Panc1 (cell line): ENCODE measurements around the gene CACNA1I. TPM values are rescaled to one million over a fixed set of nuclear protein-coding genes. Genes with fewer than 3 reads are reported as not detected.

Source experiments
- ATAC-seq: fragments of 200-7000 bp; cut with Tn5 transposase; 2 replicates; pipeline ENCODE4 v1.9.1; 2020; ENCODE audit warnings: mild to moderate bottlenecking, moderate library complexity
- BruUV-seq: library from RNA; stranded (reverse); fragments of 400-500 nt; replicated peaks from 2 replicates; lab custom pipeline; 2021; lab: Mats Ljungman, UMichigan
- CTCF ChIA-PET: fragments of 300-600 bp; sonication (Branson Sonifier 250); formaldehyde crosslinking; loops from one replicate; lab custom pipeline; 2022; ENCODE audit warnings: antibody characterized with exemption; lab: Charles Lee
- POLR2A ChIA-PET: fragments of 300-600 bp; sonication (Branson Sonifier 250); formaldehyde crosslinking; loops from one replicate; lab custom pipeline; 2022; ENCODE audit warnings: antibody characterized with exemption; lab: Charles Lee
- DNase-seq: peaks from one replicate; pipeline ENCODE4 v3.0.0-alpha.2; 2010; ENCODE audit warnings: low read depth, low spot score
- H3K27ac ChIP-seq: 2 replicates; pipeline ENCODE4 v1.5.1; 2011; ENCODE audit warnings: mild to moderate bottlenecking, low read length, inconsistent platforms
- H3K27me3 ChIP-seq: fragments of 200-500 bp; sonication (Bioruptor generic); 2 replicates; pipeline ENCODE4 v1.6.0; 2014; ENCODE audit warnings: low read length, inconsistent platforms; ENCODE audit not compliant: control insufficient read depth, insufficient read depth
- H3K36me3 ChIP-seq: fragments of 200-500 bp; sonication (Bioruptor generic); 2 replicates; pipeline ENCODE4 v1.5.1; 2014; ENCODE audit warnings: inconsistent platforms, mild to moderate bottlenecking, low read length, moderate library complexity; ENCODE audit not compliant: control insufficient read depth, insufficient read depth
- H3K4me1 ChIP-seq: 2 replicates; pipeline ENCODE4 v1.5.1; 2011; ENCODE audit warnings: inconsistent platforms, mild to moderate bottlenecking, low read length, moderate library complexity; ENCODE audit not compliant: control insufficient read depth, insufficient read depth
- H3K4me3 ChIP-seq, 2 experiments: 2 replicates each; pipeline ENCODE4 v1.5.1; 2011 to 2012; ENCODE audit warnings: low read depth in 2 of 2, low read length in 2 of 2, mild to moderate bottlenecking in 2 of 2, inconsistent platforms in 1 of 2, moderate library complexity in 1 of 2
- H3K9me3 ChIP-seq: fragments of 200-500 bp; sonication (Bioruptor generic); 2 replicates; pipeline ENCODE4 v1.5.1; 2014; ENCODE audit warnings: low read depth, mild to moderate bottlenecking, inconsistent platforms, low read length, moderate library complexity; ENCODE audit not compliant: control insufficient read depth, insufficient read depth
- POLR2AphosphoS5 ChIP-seq: IDR thresholded peaks from 2 replicates; pipeline ENCODE4 v1.6.1; 2012; ENCODE audit warnings: mild to moderate bottlenecking, low read depth, low read length, moderate library complexity
- SIN3A ChIP-seq: IDR thresholded peaks from 2 replicates; pipeline ENCODE4 v1.6.1; 2012; ENCODE audit warnings: low read depth, mild to moderate bottlenecking, low read length, moderate library complexity, borderline replicate concordance; ENCODE audit not compliant: insufficient read depth
- TCF7L2 ChIP-seq: IDR thresholded peaks from 2 replicates; pipeline ENCODE4 v1.6.1; 2011; ENCODE audit warnings: mild to moderate bottlenecking, low read depth, low read length, inconsistent platforms
- in situ Hi-C: cut with HindIII; loops from 2 replicates; pipeline ENCODE4 v1.10.0; 2016; ENCODE audit warnings: low sequenced_read_pairs, low pct_unique_long_range_greater_than_20kb
- intact Hi-C: fragments of 100-400 bp; cut with micrococcal nuclease; formaldehyde crosslinking; loops from one replicate; pipeline ENCODE4 v1.10.0; 2022; ENCODE audit not compliant: unreplicated experiment
- total RNA-seq: library from RNA; stranded (reverse); gene quantifications from one replicate; pipeline ENCODE4 v1.2.1, GENCODE V29; 2021; ENCODE audit not compliant: unreplicated experiment
- TF ChIP-seq, protein P1 (sequence below), 2 experiments: IDR thresholded peaks; 2 replicates each; pipeline ENCODE4 v1.6.1; 2011 to 2012; ENCODE audit warnings: low read depth in 2 of 2, control low read depth in 1 of 2, low read length in 1 of 2, mild to moderate bottlenecking in 1 of 2, moderate library complexity in 1 of 2; ENCODE audit not compliant: insufficient read depth in 1 of 2
- TF ChIP-seq, protein P2 (sequence below): fragments of 450-650 bp; IDR thresholded peaks from 2 replicates; pipeline ENCODE4 v1.5.1; 2017; ENCODE audit warnings: mild to moderate bottlenecking

Gene CACNA1I
- total RNA-seq, 1 experiment from 2014 or later: 0.23 TPM

DNA sequence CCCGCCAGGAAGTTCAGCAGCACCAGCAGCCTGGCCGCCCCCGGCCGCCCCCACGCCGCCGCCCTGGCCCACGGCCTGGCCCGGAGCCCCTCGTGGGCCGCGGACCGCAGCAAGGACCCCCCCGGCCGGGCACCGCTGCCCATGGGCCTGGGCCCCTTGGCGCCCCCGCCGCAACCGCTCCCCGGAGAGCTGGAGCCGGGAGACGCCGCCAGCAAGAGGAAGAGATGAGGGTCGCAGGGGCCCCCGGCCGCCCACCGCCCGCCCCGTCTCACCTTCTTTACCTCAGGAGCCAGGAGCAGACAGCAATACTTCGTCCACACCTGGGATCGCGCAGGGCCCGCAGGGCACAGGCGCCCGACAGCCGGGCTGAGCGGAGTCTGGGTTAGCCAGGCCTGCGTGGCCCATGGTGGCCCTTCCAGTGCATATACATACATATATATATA, 115.6 kb downstream of the CACNA1I start:
- no peak overlapping the region for H3K27ac ChIP-seq
- no peaks in the 10 kb centered on the region for H3K9me3 ChIP-seq
- H3K4me3 ChIP-seq: no peak overlapping the region
- no peaks in the 10 kb centered on the region for H3K4me1 ChIP-seq
- CTCF ChIA-PET: no interaction called here
- intact Hi-C loops: no loop called here
- H3K27me3 ChIP-seq: no peaks in the 10 kb centered on the region
- ATAC-seq (no peak), DNase-seq (no peak)
- BruUV-seq: no TSS peak
- in situ Hi-C loops: no loop called here
- POLR2A ChIA-PET: no interaction called here
- TF ChIP-seq TCF7L2 (no peak), POLR2AphosphoS5 (no peak), SIN3A (no peak)
- TF ChIP-seq, protein P1, sequence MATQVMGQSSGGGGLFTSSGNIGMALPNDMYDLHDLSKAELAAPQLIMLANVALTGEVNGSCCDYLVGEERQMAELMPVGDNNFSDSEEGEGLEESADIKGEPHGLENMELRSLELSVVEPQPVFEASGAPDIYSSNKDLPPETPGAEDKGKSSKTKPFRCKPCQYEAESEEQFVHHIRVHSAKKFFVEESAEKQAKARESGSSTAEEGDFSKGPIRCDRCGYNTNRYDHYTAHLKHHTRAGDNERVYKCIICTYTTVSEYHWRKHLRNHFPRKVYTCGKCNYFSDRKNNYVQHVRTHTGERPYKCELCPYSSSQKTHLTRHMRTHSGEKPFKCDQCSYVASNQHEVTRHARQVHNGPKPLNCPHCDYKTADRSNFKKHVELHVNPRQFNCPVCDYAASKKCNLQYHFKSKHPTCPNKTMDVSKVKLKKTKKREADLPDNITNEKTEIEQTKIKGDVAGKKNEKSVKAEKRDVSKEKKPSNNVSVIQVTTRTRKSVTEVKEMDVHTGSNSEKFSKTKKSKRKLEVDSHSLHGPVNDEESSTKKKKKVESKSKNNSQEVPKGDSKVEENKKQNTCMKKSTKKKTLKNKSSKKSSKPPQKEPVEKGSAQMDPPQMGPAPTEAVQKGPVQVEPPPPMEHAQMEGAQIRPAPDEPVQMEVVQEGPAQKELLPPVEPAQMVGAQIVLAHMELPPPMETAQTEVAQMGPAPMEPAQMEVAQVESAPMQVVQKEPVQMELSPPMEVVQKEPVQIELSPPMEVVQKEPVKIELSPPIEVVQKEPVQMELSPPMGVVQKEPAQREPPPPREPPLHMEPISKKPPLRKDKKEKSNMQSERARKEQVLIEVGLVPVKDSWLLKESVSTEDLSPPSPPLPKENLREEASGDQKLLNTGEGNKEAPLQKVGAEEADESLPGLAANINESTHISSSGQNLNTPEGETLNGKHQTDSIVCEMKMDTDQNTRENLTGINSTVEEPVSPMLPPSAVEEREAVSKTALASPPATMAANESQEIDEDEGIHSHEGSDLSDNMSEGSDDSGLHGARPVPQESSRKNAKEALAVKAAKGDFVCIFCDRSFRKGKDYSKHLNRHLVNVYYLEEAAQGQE (IDR thresholded peaks at IDR 0.05; ENCODE audit: insufficient read depth in 1 of 2, low read depth in 2 of 2, low read length in 1 of 2): no peak
- TF ChIP-seq, protein P2, sequence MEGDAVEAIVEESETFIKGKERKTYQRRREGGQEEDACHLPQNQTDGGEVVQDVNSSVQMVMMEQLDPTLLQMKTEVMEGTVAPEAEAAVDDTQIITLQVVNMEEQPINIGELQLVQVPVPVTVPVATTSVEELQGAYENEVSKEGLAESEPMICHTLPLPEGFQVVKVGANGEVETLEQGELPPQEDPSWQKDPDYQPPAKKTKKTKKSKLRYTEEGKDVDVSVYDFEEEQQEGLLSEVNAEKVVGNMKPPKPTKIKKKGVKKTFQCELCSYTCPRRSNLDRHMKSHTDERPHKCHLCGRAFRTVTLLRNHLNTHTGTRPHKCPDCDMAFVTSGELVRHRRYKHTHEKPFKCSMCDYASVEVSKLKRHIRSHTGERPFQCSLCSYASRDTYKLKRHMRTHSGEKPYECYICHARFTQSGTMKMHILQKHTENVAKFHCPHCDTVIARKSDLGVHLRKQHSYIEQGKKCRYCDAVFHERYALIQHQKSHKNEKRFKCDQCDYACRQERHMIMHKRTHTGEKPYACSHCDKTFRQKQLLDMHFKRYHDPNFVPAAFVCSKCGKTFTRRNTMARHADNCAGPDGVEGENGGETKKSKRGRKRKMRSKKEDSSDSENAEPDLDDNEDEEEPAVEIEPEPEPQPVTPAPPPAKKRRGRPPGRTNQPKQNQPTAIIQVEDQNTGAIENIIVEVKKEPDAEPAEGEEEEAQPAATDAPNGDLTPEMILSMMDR: no peak
- H3K36me3 ChIP-seq: no peaks in the 10 kb centered on the region

DNA sequence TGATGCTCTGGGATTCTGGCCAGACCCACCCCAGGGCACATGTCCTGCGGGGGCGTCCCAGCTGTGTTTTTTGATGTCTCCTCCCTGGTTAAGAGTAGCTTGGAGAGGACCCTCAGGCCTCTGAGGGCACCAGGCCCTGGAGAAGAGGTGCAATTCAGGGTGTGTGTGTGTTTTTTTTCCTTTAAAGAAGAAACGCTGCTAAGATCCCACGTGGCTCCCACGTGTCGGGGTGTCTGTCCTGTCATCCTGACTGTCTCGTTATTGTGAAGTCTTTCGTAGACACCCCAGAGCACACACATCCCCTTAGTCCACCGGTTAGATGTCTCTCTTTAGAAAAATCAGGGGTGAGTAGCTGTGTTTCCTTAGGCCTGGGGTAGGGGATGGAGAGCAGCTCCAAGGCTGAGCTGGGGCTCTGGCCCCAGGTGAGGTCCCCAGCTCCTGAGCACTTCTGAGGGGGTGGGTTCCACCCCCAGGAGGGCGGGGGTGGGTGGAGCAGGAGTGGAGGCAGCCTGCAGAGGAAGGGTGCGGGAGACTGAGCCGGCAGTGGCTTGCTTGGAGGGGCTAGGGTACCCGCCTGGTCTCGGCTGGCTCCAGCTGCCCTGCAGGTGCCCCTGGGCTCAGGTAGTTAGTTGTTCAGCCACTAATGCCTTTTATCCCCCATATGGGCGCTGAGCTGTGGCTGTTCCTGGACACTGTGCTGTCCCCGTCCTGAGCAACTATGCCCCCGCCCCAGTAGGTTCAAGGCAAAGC, 116.4 kb downstream of the CACNA1I start:
- in situ Hi-C loops: no loop called here
- ATAC-seq (no peak), DNase-seq (no peak)
- Histone ChIP-seq H3K4me1 (no peaks in the 10 kb centered on the region; the same call in 1 of the 2 replicates), H3K27me3 (no peaks in the 10 kb centered on the region), H3K4me3 (no peak overlapping the region), H3K36me3 (no peaks in the 10 kb centered on the region), H3K27ac (no peak overlapping the region), H3K9me3 (no peaks in the 10 kb centered on the region)
- TF ChIP-seq TCF7L2 (no peak), SIN3A (no peak)
- BruUV-seq: no TSS peak
- ChIA-PET CTCF (no interaction called here), POLR2A (no interaction called here)
- intact Hi-C loops: no loop called here
